GM19328 (cell line): ENCODE measurements around the gene SMIM9.
"Not testable (repeated sequence)": the region's sequence is repeated elsewhere in the genome, so short reads cannot be mapped to it uniquely, and the experiment has no call there.

ENCODE experiments used
- ATAC-seq: cut with Tn5 transposase; IDR thresholded peaks from one replicate; pipeline ENCODE4 v1.9.1; 2021; ENCODE audit warnings: mild to moderate bottlenecking, moderate library complexity; ENCODE audit not compliant: unreplicated experiment

SMIM9 gene

GRCh38 chrX:154816326-154816898 is 18.1 kb downstream of the SMIM9 start:
- not testable (repeated sequence) for ATAC-seq

- ATAC-seq: no peak
These were observed 19.1 kb downstream of the SMIM9 start for GRCh38 chrX:154815274-154815818.

GRCh38 chrX:154813801-154814200 is 20.7 kb downstream of the SMIM9 start:
- no peak for ATAC-seq

GRCh38 chrX:154812341-154813101 is 21.9 kb downstream of the SMIM9 start:
- no peak for ATAC-seq

- ATAC-seq: no peak
These were observed 24.4 kb downstream of the SMIM9 start for GRCh38 chrX:154809939-154810665.

- ATAC-seq: no peak
These were observed 27.5 kb downstream of the SMIM9 start for GRCh38 chrX:154806837-154807501.

GRCh38 chrX:154805696-154806091 is 28.8 kb downstream of the SMIM9 start:
- ATAC-seq: no peak

GRCh38 chrX:154804957-154805695 is 29.3 kb downstream of the SMIM9 start, which contains the start of gene MPP1:
Gene MPP1 (minus strand): TSS chrX:154805485. CDS start chrX:154805373, 112 bp downstream.
- ATAC-seq: peak; percentile 93

GRCh38 chrX:154804261-154804956 is 30.1 kb downstream of the SMIM9 start:
- ATAC-seq: no peak

- ATAC-seq: no peak
These were observed 31.5 kb downstream of the SMIM9 start for GRCh38 chrX:154802947-154803346.

- ATAC-seq: no peak
These were observed 33.8 kb downstream of the SMIM9 start for GRCh38 chrX:154800478-154801210.

GRCh38 chrX:154799556-154800348 is 34.7 kb downstream of the SMIM9 start:
- no peak for ATAC-seq

GRCh38 chrX:154797006-154797405 is 37.5 kb downstream of the SMIM9 start:
- no peak for ATAC-seq

- no peak for ATAC-seq
These were observed 39.4 kb downstream of the SMIM9 start for GRCh38 chrX:154795016-154795415.

- no peak for ATAC-seq
These were observed 41.2 kb downstream of the SMIM9 start for GRCh38 chrX:154793084-154793795.

- ATAC-seq: no peak
These were observed 42.5 kb downstream of the SMIM9 start for GRCh38 chrX:154791939-154792338.

- ATAC-seq: no peak
These were observed 43.0 kb downstream of the SMIM9 start for GRCh38 chrX:154791467-154791866.

GRCh38 chrX:154785716-154786115 is 48.7 kb downstream of the SMIM9 start:
- ATAC-seq: no peak
